Hepatocyte (in vitro differentiated cells): Measurements from ENCODE around the gene MZF1. TPM values are rescaled to one million over a fixed set of nuclear protein-coding genes. Genes with fewer than 3 reads are reported as not detected.

Experiments
- DNase-seq: peaks from one replicate; pipeline ENCODE4 v3.0.0-alpha.2; 2016; ENCODE audit warnings: low spot score
- H2AFZ ChIP-seq: fragments of 200-600 bp; sonication (generic); 2 replicates; pipeline ENCODE4 v1.6.0; 2016; ENCODE audit warnings: antibody characterized with exemption, mild to moderate bottlenecking
- H3K27ac ChIP-seq: fragments of 200-600 bp; sonication (generic); 2 replicates; pipeline ENCODE4 v1.5.1; 2016; ENCODE audit warnings: mild to moderate bottlenecking
- H3K27me3 ChIP-seq: fragments of 200-600 bp; sonication (generic); 2 replicates; pipeline ENCODE4 v1.6.1; 2016
- H3K36me3 ChIP-seq: fragments of 200-600 bp; sonication (generic); replicated peaks from 2 replicates; pipeline ENCODE4 v1.5.1; 2016; ENCODE audit warnings: low read depth; ENCODE audit not compliant: insufficient read depth
- H3K4me1 ChIP-seq: fragments of 200-600 bp; sonication (generic); 2 replicates; pipeline ENCODE4 v1.5.1; 2016; ENCODE audit warnings: mild to moderate bottlenecking, moderate library complexity; ENCODE audit not compliant: insufficient read depth
- H3K4me2 ChIP-seq: fragments of 200-600 bp; sonication (generic); 2 replicates; pipeline ENCODE4 v1.6.0; 2016
- H3K4me3 ChIP-seq: fragments of 200-600 bp; sonication (generic); 2 replicates; pipeline ENCODE4 v1.5.1; 2016; ENCODE audit warnings: mild to moderate bottlenecking
- H3K79me2 ChIP-seq: fragments of 200-600 bp; sonication (generic); 2 replicates; pipeline ENCODE4 v1.6.0; 2017; ENCODE audit warnings: mild to moderate bottlenecking
- H3K9me2 ChIP-seq: fragments of 200-600 bp; sonication (generic); replicated peaks from 2 replicates; pipeline ENCODE4 v1.6.0; 2017; ENCODE audit warnings: mild to moderate bottlenecking; ENCODE audit not compliant: insufficient read depth
- H3K9me3 ChIP-seq: fragments of 200-600 bp; sonication (generic); 2 replicates; pipeline ENCODE4 v1.5.1; 2016; ENCODE audit warnings: low read depth, mild to moderate bottlenecking
- H4K20me1 ChIP-seq: fragments of 200-600 bp; sonication (generic); 2 replicates; pipeline ENCODE4 v1.6.0; 2016; ENCODE audit warnings: mild to moderate bottlenecking; ENCODE audit not compliant: insufficient read depth, poor library complexity, severe bottlenecking
- CTCF ChIP-seq: fragments of 200-600 bp; sonication (generic); IDR thresholded peaks from 2 replicates; pipeline ENCODE4 v1.5.1; 2016; ENCODE audit warnings: antibody characterized with exemption, mild to moderate bottlenecking; ENCODE audit not compliant: poor library complexity
- EZH2 ChIP-seq: fragments of 200-600 bp; sonication (generic); IDR thresholded peaks from 2 replicates; pipeline ENCODE4 v1.6.1; 2016; ENCODE audit warnings: antibody characterized with exemption, mild to moderate bottlenecking, borderline replicate concordance
- EZH2phosphoT487 ChIP-seq: fragments of 200-600 bp; sonication (generic); IDR thresholded peaks from one replicate; pipeline ENCODE4 v1.6.1; 2018; ENCODE audit warnings: antibody characterized with exemption, mild to moderate bottlenecking, low read depth, moderate library complexity; ENCODE audit not compliant: unreplicated experiment, severe bottlenecking
- WGBS: methylation state at CpG from one replicate; pipeline ENCODE4 v1.1.6; 2016; ENCODE audit warnings: low lambda C conversion rate; ENCODE audit errors: missing lambda C conversion rate; 5-methylcytosine and 5-hydroxymethylcytosine counted together
- polyA plus RNA-seq: library from polyadenylated mRNA; unstranded; fragments of >200 nt; fragmentation: Nextera tagmentation; extraction: Ambion mirVana; gene quantifications from 2 replicates; pipeline ENCODE4 v1.2.1, GENCODE V29; 2016
- total RNA-seq: library from RNA; depleted of rRNA; stranded (reverse); fragments of >200 nt; gene quantifications from 2 replicates; pipeline ENCODE4 v1.2.3, GENCODE V29; 2014

Gene MZF1
- total and polyA plus RNA-seq, 2 experiments from 2014 or later = 19.9 to 23.5 TPM

- H3K4me3 ChIP-seq = no peak overlapping the region
- H3K36me3 ChIP-seq = no peaks in the 10 kb centered on the region
- H3K27ac ChIP-seq = no peak overlapping the region
- H3K27me3 ChIP-seq = no peaks in the 10 kb centered on the region
- H2AFZ ChIP-seq = no peak overlapping the region
- H3K9me3 ChIP-seq = no peaks in the 10 kb centered on the region
- no peaks in the 10 kb centered on the region for H3K9me2 ChIP-seq
- H4K20me1 ChIP-seq = no peaks in the 10 kb centered on the region
- H3K4me1 ChIP-seq = peaks cover 3% of the 10 kb centered on the region
- 87% methylated on average over 5 of the region's 6 CpGs for WGBS
- H3K4me2 ChIP-seq = no peak overlapping the region
- no peaks in the 10 kb centered on the region for H3K79me2 ChIP-seq
- TF ChIP-seq EZH2 (no peak), CTCF (no peak), EZH2phosphoT487 (no peak)
- DNase-seq = no peak
Observed at GRCh38 chr19:58585442-58586132, 12.5 kb upstream of the MZF1 start.

- no peak for DNase-seq
- Histone ChIP-seq H3K4me3 (no peak overlapping the region), H4K20me1 (no peaks in the 10 kb centered on the region), H3K4me2 (no peak overlapping the region), H3K9me3 (no peaks in the 10 kb centered on the region), H2AFZ (no peak overlapping the region), H3K27me3 (no peaks in the 10 kb centered on the region), H3K9me2 (no peaks in the 10 kb centered on the region), H3K79me2 (peaks cover 5% of the 10 kb centered on the region), H3K36me3 (no peaks in the 10 kb centered on the region), H3K27ac (no peak overlapping the region), H3K4me1 (peaks cover 3% of the 10 kb centered on the region)
- TF ChIP-seq EZH2 (no peak), EZH2phosphoT487 (no peak), CTCF (no peak)
- WGBS = 68% methylated on average over 9 of the region's 9 CpGs
Observed at GRCh38 chr19:58584498-58585441, 11.6 kb upstream of the MZF1 start.

GRCh38 chr19:58582985-58583384, 9.8 kb upstream of the MZF1 start:
- TF ChIP-seq EZH2 (no peak), CTCF (no peak), EZH2phosphoT487 (no peak)
- no peaks in the 10 kb centered on the region for H4K20me1 ChIP-seq
- H3K9me2 ChIP-seq = no peaks in the 10 kb centered on the region

More at GRCh38 chr19:58582985-58583384, 9.8 kb upstream of the MZF1 start:
- Histone ChIP-seq H3K36me3 (no peaks in the 10 kb centered on the region), H3K27ac (no peak overlapping the region), H3K4me3 (no peak overlapping the region), H2AFZ (no peak overlapping the region), H3K4me1 (peaks cover 3% of the 10 kb centered on the region), H3K79me2 (peaks cover 20% of the 10 kb centered on the region), H3K9me3 (no peaks in the 10 kb centered on the region), H3K4me2 (no peak overlapping the region), H3K27me3 (no peaks in the 10 kb centered on the region)
- WGBS = 97% methylated on average over 6 of the region's 6 CpGs
- no peak for DNase-seq
